GM21717 (cell line): ENCODE data around the gene OR5A1.
"Not testable (repeated sequence)": the region's sequence is repeated elsewhere in the genome, so short reads cannot be mapped to it uniquely, and the experiment has no call there.

Source experiments
- ATAC-seq: cut with Tn5 transposase; IDR thresholded peaks from one replicate; pipeline ENCODE4 v1.9.1; 2021; ENCODE audit warnings: mild to moderate bottlenecking, moderate library complexity; ENCODE audit not compliant: unreplicated experiment

OR5A1 gene

DNA sequence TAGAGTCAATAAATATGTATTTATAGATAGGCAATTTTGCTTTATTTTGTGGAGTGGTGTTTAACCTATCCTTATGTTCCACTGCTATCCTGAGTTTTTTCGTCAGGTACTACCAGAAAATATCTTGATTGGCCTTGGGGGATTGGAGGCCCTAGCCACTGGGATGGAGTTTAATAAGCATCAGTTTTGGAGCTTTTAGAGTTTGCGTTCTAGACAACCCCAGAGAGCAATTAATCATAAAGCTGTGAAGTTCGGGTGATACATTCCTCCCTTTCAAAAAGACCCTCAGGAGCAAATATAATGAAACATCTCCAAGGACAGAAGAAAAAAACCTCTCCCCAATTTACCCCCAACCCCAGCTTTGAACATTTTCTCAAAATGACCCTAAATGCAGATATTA lies at the start of gene OR5A1:
Gene OR5A1, plus strand, starts transcription at position 301 of the 400 bp plus-strand sequence. CDS start 6,700 bp downstream, outside the sequence.
- no peak for ATAC-seq

DNA sequence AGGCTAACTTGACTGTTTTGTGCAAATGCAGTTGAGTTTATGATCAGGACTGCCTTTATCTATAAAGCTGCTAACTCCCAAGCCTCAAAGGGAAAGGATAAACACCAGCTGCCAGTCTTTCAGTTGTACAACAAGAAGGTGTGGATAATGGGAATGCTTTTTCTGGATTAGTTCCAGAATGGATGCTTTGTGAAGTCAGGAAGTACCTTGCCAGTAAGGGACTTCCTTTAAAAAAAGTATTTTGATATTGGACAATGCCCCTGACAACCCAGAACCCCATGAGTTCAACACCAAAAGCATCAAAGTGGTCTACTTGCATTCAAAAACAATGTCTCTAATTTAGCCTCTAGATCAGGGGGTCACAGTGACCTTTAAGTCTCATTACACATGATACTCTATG lies 42.1 kb upstream of the OR5A1 start:
- ATAC-seq = no peak

DNA sequence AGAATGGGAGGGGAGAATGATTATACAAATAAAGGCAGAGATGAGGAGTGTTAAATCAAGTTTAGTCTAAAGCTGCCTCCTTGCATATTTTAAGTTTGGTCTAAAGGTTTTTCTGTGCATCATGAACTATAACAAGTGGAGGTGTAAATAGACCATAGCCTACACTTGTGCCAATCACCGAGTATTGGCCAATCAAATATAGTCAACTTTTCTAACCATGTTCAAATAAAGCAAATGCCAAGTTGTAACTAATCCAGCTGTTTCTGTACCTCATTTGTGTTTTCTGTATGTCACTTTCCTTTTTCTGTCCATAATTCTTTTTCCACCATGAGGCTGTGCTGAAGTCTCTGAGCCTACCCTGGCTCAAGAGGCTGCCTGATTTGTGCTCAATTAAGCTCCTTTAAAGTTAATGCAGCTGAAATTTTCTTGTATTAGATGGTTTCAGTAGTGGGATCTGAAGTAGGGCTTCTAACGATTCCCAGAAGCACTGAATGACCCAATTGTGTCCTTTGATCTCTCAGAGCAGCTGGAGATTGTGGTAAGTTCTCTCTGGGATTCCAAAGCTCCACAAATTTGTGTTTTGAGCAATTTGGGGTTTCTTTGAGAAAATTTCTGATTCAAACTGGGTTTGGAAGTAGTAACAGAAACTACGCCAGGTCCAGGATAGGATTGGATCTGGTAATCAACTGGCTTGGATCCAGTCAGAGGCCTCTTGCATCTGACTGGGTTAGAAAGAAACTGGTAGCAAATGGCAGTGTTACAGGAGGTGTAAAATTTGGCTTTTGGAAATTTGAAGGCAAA lies 35.6 kb upstream of the OR5A1 start:
- ATAC-seq = no peak

DNA sequence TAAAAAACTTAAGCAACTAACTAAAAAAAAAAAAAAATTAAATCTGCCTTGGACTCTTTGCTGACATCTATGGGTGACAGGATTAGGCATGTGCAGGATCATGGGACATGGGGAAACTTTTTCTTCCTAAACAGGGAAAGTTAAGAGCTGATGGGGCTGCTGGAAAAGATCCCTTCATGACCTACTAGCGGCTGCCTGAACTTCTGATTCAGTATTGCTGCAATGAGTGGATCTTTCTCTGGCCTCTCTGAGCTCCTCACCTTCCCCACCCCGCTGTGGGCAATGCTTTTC lies 35.1 kb upstream of the OR5A1 start:
- no peak for ATAC-seq

DNA sequence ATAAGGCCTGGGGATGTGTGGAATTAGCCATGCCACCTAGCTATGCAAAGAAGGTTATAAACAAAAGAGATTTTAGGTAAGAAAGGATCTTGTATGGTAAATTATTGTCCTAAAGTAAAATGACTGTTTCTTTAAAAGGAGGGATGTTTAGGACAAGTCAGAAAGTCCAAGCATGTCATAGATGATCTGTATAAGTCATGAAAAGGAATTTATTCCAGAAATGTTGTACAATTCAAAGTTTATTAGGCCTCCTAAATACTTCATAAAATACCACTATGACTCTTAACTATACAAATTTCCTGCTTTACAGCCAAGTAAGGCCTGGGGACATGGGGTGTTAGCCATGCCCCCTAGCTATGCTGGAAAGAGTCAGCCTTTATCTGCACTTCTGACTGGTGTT lies 32.7 kb upstream of the OR5A1 start:
- no peak for ATAC-seq

DNA sequence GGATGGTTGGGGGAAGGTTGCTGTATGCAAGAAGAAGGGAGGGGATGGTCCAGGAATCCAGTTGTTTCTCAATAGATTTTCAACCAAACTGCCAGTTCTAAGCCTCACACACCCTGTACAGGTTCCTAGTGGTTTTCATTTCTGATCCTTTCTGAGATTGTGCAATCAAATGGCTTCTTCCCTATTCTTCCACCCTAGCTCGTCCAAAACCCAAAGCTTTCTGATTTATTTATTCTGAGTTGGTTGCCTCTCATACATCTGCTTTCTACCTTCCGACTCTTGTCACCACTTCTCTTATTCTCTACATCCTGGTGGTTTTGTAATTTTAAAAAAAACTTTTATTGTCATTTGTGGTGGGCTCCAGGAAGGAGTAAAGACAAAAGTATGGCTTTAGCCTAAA lies 22.6 kb upstream of the OR5A1 start:
- ATAC-seq = no peak

DNA sequence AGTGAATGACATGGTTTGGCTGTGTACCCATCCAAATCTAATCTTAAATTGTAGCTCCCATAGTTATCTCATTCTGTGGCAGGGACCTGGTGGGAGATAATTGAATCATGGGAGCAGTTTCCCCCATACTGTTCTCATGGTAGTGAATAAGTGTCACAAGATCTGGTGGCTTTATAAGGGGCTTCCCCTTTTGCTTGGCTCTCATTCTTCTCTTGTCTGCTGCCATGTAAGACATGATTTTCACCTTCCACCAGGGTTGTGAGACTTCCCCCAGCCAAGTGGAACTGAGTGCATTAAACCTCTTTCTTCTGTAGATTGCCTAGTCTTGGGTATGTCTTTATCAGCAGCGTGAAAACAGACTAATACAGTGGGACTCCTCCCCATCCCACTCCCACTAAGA lies 21.2 kb upstream of the OR5A1 start:
- no peak for ATAC-seq

DNA sequence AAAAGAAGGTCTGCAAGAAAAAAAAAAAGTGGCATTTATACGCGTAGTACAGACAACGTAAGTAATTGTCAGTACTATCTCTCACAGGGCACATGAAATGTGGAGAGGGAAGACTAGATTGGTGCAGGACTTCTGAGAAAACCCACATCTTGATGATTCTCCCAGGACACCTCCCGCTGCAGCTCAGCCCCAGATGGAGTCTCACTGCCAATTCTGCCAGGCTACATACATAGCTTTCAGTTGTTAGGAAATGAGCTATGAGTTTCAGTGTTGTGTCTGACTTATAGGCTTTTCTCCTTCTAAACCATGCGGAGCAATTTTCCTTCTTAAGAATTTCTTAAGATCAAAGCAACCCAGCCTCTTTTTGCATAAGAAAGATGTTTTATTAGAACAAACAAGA lies 19.7 kb upstream of the OR5A1 start:
- ATAC-seq = no peak

DNA sequence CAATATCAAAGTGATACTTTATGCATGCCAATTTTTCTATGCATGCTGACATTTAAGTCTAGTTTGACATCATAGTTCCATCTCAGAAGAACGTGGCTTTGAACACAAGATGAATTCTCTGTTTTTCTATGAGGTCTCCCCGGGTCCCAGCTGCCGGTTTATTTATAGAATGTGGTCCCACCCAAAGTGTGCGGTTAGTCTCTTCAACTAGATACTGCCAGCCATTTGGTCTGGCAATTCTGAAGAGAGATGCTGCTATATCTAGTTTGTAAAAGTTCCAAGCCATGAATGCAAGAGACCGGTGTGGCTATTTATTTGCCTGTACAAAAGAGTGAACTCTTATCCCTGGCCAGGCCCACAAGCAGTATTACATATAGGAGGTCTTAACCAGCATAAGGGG lies 19.2 kb upstream of the OR5A1 start:
- ATAC-seq = no peak

DNA sequence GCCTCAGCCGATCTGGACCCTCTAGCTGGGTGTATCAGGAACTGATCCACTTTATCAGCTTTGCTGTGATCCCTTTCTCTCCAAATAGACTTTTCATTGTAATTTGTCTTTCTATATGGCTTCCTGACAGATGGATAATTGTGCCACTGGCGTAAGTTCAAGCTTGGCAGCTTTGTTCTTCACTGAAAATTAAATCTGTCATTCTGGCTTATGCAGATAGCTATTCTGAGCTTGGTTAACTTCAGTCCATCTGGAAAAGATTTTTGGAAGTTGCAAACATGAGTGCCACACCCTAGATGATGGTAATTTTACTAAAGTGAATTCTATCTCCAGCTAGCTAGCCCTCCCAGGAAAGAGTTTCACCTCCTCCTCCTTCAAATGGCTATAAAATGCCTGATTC lies 18.1 kb upstream of the OR5A1 start:
- ATAC-seq = no peak

DNA sequence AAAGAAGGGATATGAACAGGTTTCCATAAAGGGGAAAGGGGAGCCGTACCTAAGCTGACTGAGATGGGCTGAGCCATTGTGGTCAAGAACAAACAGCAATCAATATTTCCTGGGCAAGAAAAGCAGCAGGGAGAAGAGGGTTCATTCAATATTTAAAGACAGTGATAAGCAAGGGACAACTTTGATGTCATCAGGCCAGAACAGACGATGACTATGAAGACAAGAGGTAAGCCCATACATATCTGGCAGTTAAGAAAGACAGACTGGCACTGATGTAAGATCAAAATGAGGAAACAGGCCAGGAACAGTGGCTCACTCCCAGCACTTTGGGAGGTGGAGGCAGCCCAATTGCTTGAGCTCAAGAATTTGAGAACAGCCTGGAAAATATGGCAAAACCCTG lies 12.4 kb upstream of the OR5A1 start:
- no peak for ATAC-seq

DNA sequence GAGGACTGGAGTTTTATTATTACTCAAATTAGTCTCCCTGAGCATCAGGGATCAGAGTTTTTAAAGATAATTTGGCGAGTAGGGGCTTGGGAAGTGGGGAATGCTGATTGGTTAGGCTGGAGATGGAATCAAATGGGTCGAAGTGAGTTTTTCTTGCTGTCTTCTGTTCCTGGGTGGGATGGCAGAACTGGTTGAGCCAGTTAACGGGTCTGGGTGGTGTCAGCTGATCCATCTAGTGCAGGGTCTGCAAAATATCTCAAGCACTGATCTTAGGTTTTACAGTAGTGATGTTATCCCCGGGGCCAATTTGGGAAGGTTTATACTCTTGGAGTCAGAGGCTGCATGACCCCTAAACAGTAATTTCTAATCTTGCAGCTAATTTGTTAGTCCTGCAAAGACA lies 11.1 kb upstream of the OR5A1 start:
- no peak for ATAC-seq

DNA sequence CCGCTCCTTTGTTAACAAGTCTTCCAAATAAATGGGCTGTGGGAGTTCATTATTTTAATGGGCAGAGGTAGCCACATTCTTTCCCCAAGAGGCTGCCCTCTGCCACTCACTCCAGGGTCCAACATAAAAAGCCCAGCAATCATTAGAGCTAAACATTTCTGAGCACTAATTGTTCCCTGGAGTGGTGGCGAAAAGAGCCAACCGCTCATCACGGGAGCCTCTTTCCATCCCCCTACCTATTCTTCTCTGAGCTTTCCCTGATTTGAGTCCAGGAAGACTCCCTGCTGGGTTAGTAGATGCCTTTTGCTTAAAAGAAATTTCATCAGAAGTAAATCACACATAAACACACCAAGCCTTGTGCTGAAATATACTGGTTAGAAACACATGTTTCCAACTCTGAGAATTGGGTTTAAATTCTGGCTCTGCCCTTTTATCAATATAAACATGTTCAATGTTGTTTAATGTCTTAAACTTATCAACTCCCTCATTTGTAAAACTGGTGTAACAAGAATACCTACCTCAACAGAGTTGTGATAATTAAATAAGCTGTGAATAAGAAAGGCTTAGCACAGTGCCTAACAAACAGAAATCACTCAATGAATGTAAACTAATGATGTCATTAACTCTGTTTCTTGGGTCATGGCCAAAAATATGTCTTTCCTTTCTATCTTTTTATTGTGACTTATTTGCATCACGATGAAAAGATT lies 9.8 kb upstream of the OR5A1 start, which contains the start of gene OR5A2:
Gene OR5A2, minus strand, starts transcription at position 53 of the 707 bp plus-strand sequence. CDS start 3,460 bp downstream, outside the sequence.
- no peak for ATAC-seq

DNA sequence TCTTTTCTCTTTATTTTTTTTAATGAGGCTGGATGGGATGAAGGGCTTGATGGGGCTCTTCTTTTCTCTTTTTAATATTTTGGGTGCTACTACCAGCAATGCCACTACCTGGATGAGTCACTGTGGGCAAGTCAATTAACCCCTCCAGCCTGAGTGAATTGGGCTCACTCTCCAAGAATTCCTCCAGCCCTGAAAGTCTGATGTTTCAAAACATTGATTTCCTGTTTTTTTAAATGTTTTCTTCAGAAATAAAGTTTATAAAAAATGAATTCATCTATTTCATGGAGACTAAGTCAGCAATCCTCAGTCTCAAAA lies 9.2 kb upstream of the OR5A1 start:
- no peak for ATAC-seq

DNA sequence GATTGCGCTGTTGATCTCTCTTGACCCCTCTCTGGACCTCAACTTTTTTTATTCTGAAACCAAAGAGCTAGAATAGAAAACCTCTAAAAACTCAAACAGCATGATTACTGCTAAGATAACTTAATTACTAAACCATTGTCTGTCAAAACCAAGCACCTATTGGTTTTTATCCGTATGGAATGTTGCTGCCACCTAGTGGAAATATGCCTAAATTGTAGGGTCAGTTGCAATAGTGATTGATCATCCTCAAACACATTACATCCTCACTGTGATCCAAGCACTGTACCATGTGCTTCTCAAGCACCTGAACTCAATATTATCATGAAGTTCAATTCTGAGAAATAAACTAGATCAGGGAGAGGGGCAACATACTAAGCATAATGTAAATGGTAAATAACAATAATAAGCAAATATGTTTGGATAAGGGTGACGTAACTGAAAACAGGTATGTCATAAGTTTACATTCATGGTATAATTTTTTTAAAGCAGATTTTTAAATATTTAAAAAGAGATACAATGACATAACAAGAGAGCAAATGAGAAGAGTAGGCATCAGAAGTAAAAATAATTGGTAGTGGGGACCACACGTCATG lies 6.2 kb upstream of the OR5A1 start:
- no peak for ATAC-seq

DNA sequence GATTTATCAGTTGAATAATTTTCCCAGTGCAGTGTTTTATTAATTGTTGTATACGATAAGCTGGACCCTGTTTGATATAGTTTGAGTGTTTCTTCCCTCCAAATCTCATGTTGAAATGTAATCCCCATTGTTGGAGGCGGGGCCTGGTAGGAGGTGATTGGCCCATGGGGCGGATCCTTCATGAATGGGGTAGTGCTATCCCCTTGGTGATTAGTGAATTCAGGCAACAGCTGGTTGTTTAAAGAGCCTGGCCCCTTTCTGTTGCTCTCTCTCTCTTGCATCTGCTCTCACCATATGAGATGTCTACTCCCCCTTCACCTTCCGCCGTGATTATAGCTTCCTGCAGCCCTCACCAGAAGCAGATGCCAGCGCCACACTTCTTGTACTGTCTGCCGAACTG lies 1.5 kb downstream of the OR5A1 start:
- ATAC-seq = no peak

DNA sequence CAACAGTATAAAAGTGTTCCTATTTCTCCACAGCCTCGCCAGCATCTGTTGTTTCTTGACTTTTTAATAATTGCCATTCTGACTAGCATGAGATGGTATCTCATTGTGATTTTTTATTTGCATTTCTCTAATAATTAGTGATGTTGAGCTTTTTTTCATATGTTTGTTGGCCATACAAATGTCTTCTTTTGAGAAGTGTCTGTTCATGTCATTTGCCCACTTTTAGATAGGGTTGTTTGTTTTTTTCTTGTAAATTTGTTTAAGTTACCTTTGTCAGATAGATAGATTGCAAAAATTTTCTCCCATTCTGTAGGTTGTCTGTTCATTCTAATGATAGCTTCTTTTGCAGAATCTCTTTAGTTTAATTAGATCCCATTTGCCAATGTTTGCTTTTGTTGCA lies 9.4 kb downstream of the OR5A1 start:
- not testable (repeated sequence) for ATAC-seq

DNA sequence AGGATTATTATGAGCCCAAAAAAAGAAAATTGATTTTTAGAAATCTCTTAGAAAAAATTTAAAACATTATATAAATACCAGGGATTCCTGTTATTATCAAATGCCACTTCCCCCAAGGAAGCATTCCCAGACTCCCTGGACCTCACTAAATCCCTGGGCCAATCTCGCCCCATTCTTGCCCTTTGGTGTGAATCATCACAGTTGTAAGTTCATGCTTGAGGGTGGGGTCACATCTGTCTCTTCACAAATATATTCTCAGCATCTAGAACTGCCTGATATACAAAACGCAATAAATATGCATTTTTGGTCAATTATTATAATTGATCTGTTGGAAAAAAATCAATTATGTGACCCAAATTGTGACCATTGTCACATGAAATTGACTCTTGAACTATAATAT lies 12.2 kb downstream of the OR5A1 start:
- ATAC-seq = no peak

DNA sequence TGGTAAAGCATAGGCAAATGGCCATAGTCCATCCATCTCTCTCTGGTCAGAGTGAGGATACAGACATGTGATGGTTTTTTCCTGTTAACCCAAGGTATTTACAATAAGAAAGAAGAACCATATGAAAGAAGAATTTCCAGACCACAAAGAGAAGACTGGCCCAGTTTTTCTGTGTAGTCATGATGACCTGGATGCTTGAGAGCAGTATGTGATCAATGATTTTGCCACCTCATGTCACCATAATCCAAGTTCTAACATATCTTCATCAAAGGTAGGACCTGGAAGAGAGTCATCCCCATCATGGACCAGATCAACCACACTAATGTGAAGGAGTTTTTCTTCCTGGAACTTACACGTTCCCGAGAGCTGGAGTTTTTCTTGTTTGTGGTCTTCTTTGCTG lies 20.4 kb downstream of the OR5A1 start, which contains the start of gene OR4D6:
Gene OR4D6, plus strand, starts transcription at position 301 of the 400 bp plus-strand sequence. Its CDS starts 0 bp downstream, at position 301.
- ATAC-seq = no peak

DNA sequence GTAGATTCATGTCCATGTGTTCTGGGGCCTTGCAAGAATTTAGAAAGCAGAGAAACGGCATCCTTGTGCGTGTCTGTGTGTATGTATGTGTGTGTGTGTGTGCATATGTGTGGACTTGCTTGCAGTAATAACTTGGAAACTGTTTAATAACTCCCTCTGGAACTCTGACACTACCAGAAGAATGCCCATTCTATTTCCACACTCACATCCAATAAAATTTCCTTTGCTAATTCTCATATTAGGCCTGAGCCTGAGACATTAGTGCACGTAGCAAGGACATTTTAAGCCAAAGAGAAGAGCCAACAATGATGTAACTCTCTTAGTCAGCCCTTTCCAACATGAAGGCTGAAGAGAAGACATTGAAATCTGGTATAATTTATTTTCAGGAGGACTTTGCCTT lies 23.6 kb downstream of the OR5A1 start:
- no peak for ATAC-seq

DNA sequence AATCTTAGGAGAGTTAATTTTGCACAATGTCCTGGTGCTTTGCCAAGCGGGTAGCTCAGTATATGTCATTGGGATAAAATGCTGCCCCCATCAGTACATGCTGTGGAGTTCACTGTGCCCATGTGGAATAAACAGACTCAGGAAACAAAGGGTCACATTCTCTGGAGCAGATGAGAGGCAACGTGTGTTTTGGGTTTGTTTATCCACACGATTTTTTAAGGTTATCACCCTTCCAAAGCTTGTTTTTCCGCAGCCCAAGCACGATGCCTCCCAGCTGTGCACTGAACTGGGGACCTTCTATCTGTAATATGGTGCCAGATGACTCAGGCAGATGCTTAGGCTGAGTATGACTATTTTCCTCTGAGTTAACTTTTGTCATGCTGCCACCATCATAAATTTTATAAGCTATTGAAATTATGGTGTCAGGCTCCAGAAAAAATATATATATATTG lies 26.9 kb downstream of the OR5A1 start:
- no peak for ATAC-seq

DNA sequence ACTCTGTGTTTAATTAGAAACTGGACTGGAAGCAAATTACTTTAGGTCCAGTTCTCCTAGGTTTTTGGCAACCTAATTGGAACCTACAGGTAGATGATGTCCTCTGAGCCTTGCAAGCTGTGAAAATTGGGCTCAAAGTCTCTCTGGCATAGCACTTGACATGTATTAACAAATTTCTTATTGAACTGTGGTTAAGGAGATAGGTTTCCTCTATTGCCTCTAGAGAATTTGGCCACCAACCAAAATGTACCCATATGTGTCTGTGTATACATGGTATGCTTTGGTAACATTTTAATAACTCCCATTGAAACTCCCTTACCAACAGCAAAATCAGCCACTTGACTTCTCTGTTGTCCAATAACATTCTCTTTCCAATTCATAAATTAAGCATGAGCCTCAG lies 36.7 kb downstream of the OR5A1 start, which contains the start of gene OR4D10:
Gene OR4D10, plus strand, starts transcription at position 301 of the 400 bp plus-strand sequence. CDS start 4,115 bp downstream, outside the sequence.
- no peak for ATAC-seq
